IMR-90 (cell line): ENCODE measurements around the gene ZNF705A. TPM values are rescaled to one million over a fixed set of nuclear protein-coding genes. Genes with fewer than 3 reads are reported as not detected.

Experiments
- ATAC-seq: fragments of 200-7000 bp; cut with Tn5 transposase; 2 replicates; pipeline ENCODE4 v1.9.1; 2020; ENCODE audit warnings: low read depth, mild to moderate bottlenecking, moderate library complexity
- BruUV-seq: library from RNA; stranded (reverse); fragments of 400-500 nt; replicated peaks from 2 replicates; lab custom pipeline; 2021; lab: Mats Ljungman, UMichigan
- CTCF ChIA-PET: fragments of 300-600 bp; formaldehyde crosslinking; extraction: SDS; loops from one replicate; lab custom pipeline; 2021; ENCODE audit warnings: antibody characterized with exemption; lab: Yijun Ruan, JAX
- POLR2A ChIA-PET: fragments of 300-600 bp; sonication (Branson Sonifier 250); formaldehyde crosslinking; loops from one replicate; lab custom pipeline; 2022; ENCODE audit warnings: antibody characterized with exemption; ENCODE audit not compliant: unreplicated experiment; lab: Charles Lee
- DNase-seq: peaks from one replicate; pipeline ENCODE4 v3.0.0; 2013
- H2AFZ ChIP-seq: replicated peaks from 2 replicates; pipeline ENCODE3; 2013; ENCODE audit warnings: low read length, mild to moderate bottlenecking; ENCODE audit not compliant: poor library complexity
- H2AK5ac ChIP-seq: 2 replicates; pipeline ENCODE4 v1.6.1; 2013; ENCODE audit warnings: low read depth, low read length, inconsistent platforms
- H2AK9ac ChIP-seq: replicated peaks from 2 replicates; pipeline ENCODE3; 2013; ENCODE audit warnings: mild to moderate bottlenecking, low read depth, low read length, moderate library complexity; ENCODE audit not compliant: poor library complexity
- H2BK120ac ChIP-seq: 2 replicates; pipeline ENCODE4 v1.6.1; 2013; ENCODE audit warnings: low read depth, low read length, inconsistent platforms
- H2BK15ac ChIP-seq: 3 replicates; pipeline ENCODE4 v1.6.1; 2013; ENCODE audit warnings: low read depth, low read length, inconsistent platforms
- H2BK20ac ChIP-seq: 2 replicates; pipeline ENCODE4 v1.6.1; 2013; ENCODE audit warnings: low read depth, mild to moderate bottlenecking, inconsistent platforms, low read length, moderate library complexity
- H2BK5ac ChIP-seq: 2 replicates; pipeline ENCODE4 v1.6.1; 2013; ENCODE audit warnings: mild to moderate bottlenecking, low read depth, low read length, inconsistent platforms; ENCODE audit not compliant: poor library complexity, severe bottlenecking
- H3K14ac ChIP-seq: replicated peaks from 2 replicates; pipeline ENCODE4 v1.6.1; 2013; ENCODE audit warnings: low read depth, low read length, inconsistent platforms
- H3K18ac ChIP-seq: 2 replicates; pipeline ENCODE4 v1.6.1; 2013; ENCODE audit warnings: low read depth, low read length, control low read depth
- H3K23ac ChIP-seq: 2 replicates; pipeline ENCODE4 v1.6.1; 2013; ENCODE audit warnings: low read depth, low read length, inconsistent platforms
- H3K27ac ChIP-seq: 2 replicates; pipeline ENCODE4 v1.5.1; 2013; ENCODE audit warnings: mild to moderate bottlenecking, control low read depth, low read length; ENCODE audit not compliant: insufficient read depth
- H3K27me3 ChIP-seq: 2 replicates; pipeline ENCODE4 v1.6.1; 2013; ENCODE audit warnings: low read length; ENCODE audit not compliant: control insufficient read depth, insufficient read depth
- H3K36me3 ChIP-seq: 2 replicates; pipeline ENCODE4 v1.6.1; 2013; ENCODE audit warnings: low read length, mixed read lengths; ENCODE audit not compliant: control insufficient read depth, insufficient read depth
- H3K4ac ChIP-seq: 2 replicates; pipeline ENCODE4 v1.6.1; 2013; ENCODE audit warnings: low read depth, low read length, inconsistent platforms
- H3K4me1 ChIP-seq: 2 replicates; pipeline ENCODE4 v1.6.1; 2013; ENCODE audit warnings: low read length, mixed read lengths; ENCODE audit not compliant: control insufficient read depth, insufficient read depth
- H3K4me2 ChIP-seq: 2 replicates; pipeline ENCODE4 v1.6.1; 2013; ENCODE audit warnings: low read depth, mild to moderate bottlenecking, control low read depth, low read length, moderate library complexity
- H3K4me3 ChIP-seq: 2 replicates; pipeline ENCODE4 v1.5.1; 2013; ENCODE audit warnings: low read depth, mild to moderate bottlenecking, control low read depth, low read length, moderate library complexity; ENCODE audit not compliant: insufficient read depth
- H3K56ac ChIP-seq: 2 replicates; pipeline ENCODE4 v1.6.1; 2013; ENCODE audit warnings: low read length, inconsistent platforms; ENCODE audit not compliant: insufficient read depth; ENCODE audit errors: extremely low read depth
- H3K79me1 ChIP-seq, 2 experiments: 2 replicates each; pipeline ENCODE4 v1.6.1; 2013; ENCODE audit warnings: low read length in 2 of 2, inconsistent platforms in 1 of 2, low read depth in 1 of 2
- H3K9ac ChIP-seq: 2 replicates; pipeline ENCODE4 v1.6.1; 2013; ENCODE audit warnings: low read depth, low read length, control low read depth
- H3K9me1 ChIP-seq: 2 replicates; pipeline ENCODE4 v1.6.1; 2013; ENCODE audit warnings: low read length, inconsistent platforms; ENCODE audit not compliant: insufficient read depth
- H3K9me3 ChIP-seq: 2 replicates; pipeline ENCODE4 v1.6.1; 2013; ENCODE audit warnings: low read length; ENCODE audit not compliant: control insufficient read depth, insufficient read depth
- H4K20me1 ChIP-seq: 2 replicates; pipeline ENCODE4 v1.6.1; 2013; ENCODE audit warnings: low read length, inconsistent platforms; ENCODE audit not compliant: insufficient read depth
- H4K5ac ChIP-seq: 2 replicates; pipeline ENCODE4 v1.6.1; 2013; ENCODE audit warnings: mild to moderate bottlenecking, low read depth, low read length, control low read depth
- H4K8ac ChIP-seq, 2 experiments: 2 replicates each; pipeline ENCODE4 v1.6.1; 2013; ENCODE audit warnings: low read depth in 2 of 2, low read length in 2 of 2, control low read depth in 1 of 2, inconsistent platforms in 1 of 2
- H4K91ac ChIP-seq: 2 replicates; pipeline ENCODE4 v1.6.1; 2013; ENCODE audit warnings: low read depth, low read length, inconsistent platforms; ENCODE audit not compliant: insufficient read depth
- CHD1 ChIP-seq: IDR thresholded peaks from 2 replicates; pipeline ENCODE4 v1.6.1; 2012; ENCODE audit warnings: low read depth, low read length, improper control_type of control experiment
- MAFK ChIP-seq: IDR thresholded peaks from 2 replicates; pipeline ENCODE4 v1.6.1; 2012; ENCODE audit warnings: low read depth, low read length, improper control_type of control experiment
- MAZ ChIP-seq: IDR thresholded peaks from 2 replicates; pipeline ENCODE4 v1.6.1; 2012; ENCODE audit warnings: low read depth, mild to moderate bottlenecking, low read length, improper control_type of control experiment, moderate library complexity, borderline replicate concordance
- NFE2L2 ChIP-seq: fragments of 150-350 bp; IDR thresholded peaks from 2 replicates; pipeline ENCODE4 v1.6.1; 2016; ENCODE audit warnings: low read depth, mild to moderate bottlenecking, low read length
- RAD21 ChIP-seq: IDR thresholded peaks from 2 replicates; pipeline ENCODE4 v1.6.1; 2012; ENCODE audit warnings: low read length, improper control_type of control experiment
- RCOR1 ChIP-seq: IDR thresholded peaks from 2 replicates; pipeline ENCODE4 v1.6.1; 2012; ENCODE audit warnings: mild to moderate bottlenecking, low read length, improper control_type of control experiment; ENCODE audit not compliant: insufficient replicate concordance
- SMC3 ChIP-seq: fragments of 150-350 bp; IDR thresholded peaks from 2 replicates; pipeline ENCODE4 v1.6.1; 2016; ENCODE audit warnings: low read depth, mild to moderate bottlenecking, antibody characterized with exemption, low read length, moderate library complexity
- WGBS, 2 experiments: methylation state at CpG; one replicate each; pipeline versions ENCODE4 v1.1.5 to v1.1.7; 2013; ENCODE audit warnings: missing lambda C conversion rate in 2 of 2; ENCODE audit not compliant: insufficient read length in 1 of 2; ENCODE audit errors: extremely low coverage in 2 of 2; 5-methylcytosine and 5-hydroxymethylcytosine counted together
- dilution Hi-C: fragments of 300-500 bp; cut with HindIII; formaldehyde crosslinking; loops from one replicate; pipeline ENCODE4 v1.14.3; 2018; ENCODE audit warnings: low sequenced_read_pairs; ENCODE audit not compliant: unreplicated experiment
- in situ Hi-C: fragments of 300-500 bp; cut with MboI; formaldehyde crosslinking; loops from 3 replicates; pipeline ENCODE4 v1.14.3; 2019; ENCODE audit warnings: low sequenced_read_pairs, inconsistent platforms, mixed read lengths
- intact Hi-C: fragments of 100-400 bp; cut with micrococcal nuclease; formaldehyde crosslinking; loops from 2 replicates; pipeline ENCODE4 v1.10.0; 2022
- polyA plus RNA-seq, 3 experiments: library from polyadenylated mRNA; depleted of rRNA; stranded (reverse); fragments of >200 nt; gene quantifications; 2 replicates each; pipeline ENCODE4 v1.2.3, GENCODE V29; 2012; ENCODE audit warnings: low replicate concordance in 1 of 3
- total RNA-seq: library from RNA; depleted of rRNA; stranded (reverse); fragments of >200 nt; gene quantifications from 2 replicates; pipeline ENCODE4 v1.2.3, GENCODE V29; 2012
- TF ChIP-seq, protein P1 (sequence below): conservative IDR thresholded peaks from 2 replicates; pipeline ENCODE4 v1.5.1; 2012; ENCODE audit warnings: mild to moderate bottlenecking, low read depth, low read length, improper control_type of control experiment
- TF ChIP-seq, protein P2 (sequence below): fragments of 150-350 bp; IDR thresholded peaks from 2 replicates; pipeline ENCODE4 v1.6.1; 2016; ENCODE audit warnings: low read depth, mild to moderate bottlenecking, low read length, moderate library complexity, borderline replicate concordance

The ZNF705A gene
- total and polyA plus RNA-seq, 2 of the 4 experiments (the other 2 are of a cell fraction) = not detected

- POLR2A ChIA-PET = no interaction called here
- H3K9ac ChIP-seq = peak overlapping the region; percentile 33
These were observed 10.4 kb upstream of the ZNF705A start for GRCh38 chr12:8146442-8146771.

More at GRCh38 chr12:8146442-8146771, 10.4 kb upstream of the ZNF705A start:
- BruUV-seq = no TSS peak
- CTCF ChIA-PET = no interaction called here
- H4K20me1 ChIP-seq = no peaks in the 10 kb centered on the region
- H3K27me3 ChIP-seq = no peaks in the 10 kb centered on the region
- ATAC-seq (peak; percentile 63), DNase-seq (no peak)
- H2BK20ac ChIP-seq = peak overlapping the region; percentile 0
- peak overlapping the region; percentile 73; the same call in 1 of the 2 replicates for H3K23ac ChIP-seq
- peak overlapping the region; percentile 57 for H4K91ac ChIP-seq
- H3K14ac ChIP-seq = peak overlapping the region; percentile 61
- H2BK5ac ChIP-seq = peak overlapping the region; percentile 1
- intact Hi-C loops (no loop called here), dilution Hi-C loops (no loop called here), in situ Hi-C loops (no loop called here)
- H3K9me1 ChIP-seq = 0 out of 2 replicates have a peak, but pooled peaks cover 5% of the 10 kb centered on the region
- peaks cover 3% of the 10 kb centered on the region for H3K4me1 ChIP-seq
- H2AFZ ChIP-seq = peak overlapping the region; percentile 92
- peak overlapping the region; percentile 18; the same call in 1 of the 3 replicates for H2BK15ac ChIP-seq
- 0 out of 2 replicates have a peak overlapping the region, but pooled peaks have one; percentile 30 for H2AK5ac ChIP-seq
- H4K8ac ChIP-seq = peak overlapping the region; percentile 51 to 63; a peak in 3 of 4 replicates
- H2BK120ac ChIP-seq = peak overlapping the region; percentile 50
- no peak overlapping the region for H3K56ac ChIP-seq
- H4K5ac ChIP-seq = peak overlapping the region; percentile 1; the same call in 1 of the 2 replicates
- H3K4ac ChIP-seq = peak overlapping the region; percentile 34
- no peak overlapping the region for H2AK9ac ChIP-seq
- H3K36me3 ChIP-seq = no peaks in the 10 kb centered on the region
- H3K9me3 ChIP-seq = no peaks in the 10 kb centered on the region
- WGBS, 2 experiments = no CpG with 5 or more reads among the region's 4 CpGs
- H3K4me3 ChIP-seq = no peak overlapping the region; the same call in 1 of the 2 replicates
- H3K27ac ChIP-seq = peak overlapping the region; percentile 44
- peak overlapping the region; percentile 30 for H3K4me2 ChIP-seq
- no peaks in the 10 kb centered on the region for H3K79me1 ChIP-seq
- H3K18ac ChIP-seq = peak overlapping the region; percentile 4; the same call in 1 of the 2 replicates
- TF ChIP-seq NFE2L2 (no peak), CHD1 (no peak), MAZ (no peak), RAD21 (no peak), MAFK (no peak), RCOR1 (no peak), SMC3 (no peak)
- TF ChIP-seq, protein P1, sequence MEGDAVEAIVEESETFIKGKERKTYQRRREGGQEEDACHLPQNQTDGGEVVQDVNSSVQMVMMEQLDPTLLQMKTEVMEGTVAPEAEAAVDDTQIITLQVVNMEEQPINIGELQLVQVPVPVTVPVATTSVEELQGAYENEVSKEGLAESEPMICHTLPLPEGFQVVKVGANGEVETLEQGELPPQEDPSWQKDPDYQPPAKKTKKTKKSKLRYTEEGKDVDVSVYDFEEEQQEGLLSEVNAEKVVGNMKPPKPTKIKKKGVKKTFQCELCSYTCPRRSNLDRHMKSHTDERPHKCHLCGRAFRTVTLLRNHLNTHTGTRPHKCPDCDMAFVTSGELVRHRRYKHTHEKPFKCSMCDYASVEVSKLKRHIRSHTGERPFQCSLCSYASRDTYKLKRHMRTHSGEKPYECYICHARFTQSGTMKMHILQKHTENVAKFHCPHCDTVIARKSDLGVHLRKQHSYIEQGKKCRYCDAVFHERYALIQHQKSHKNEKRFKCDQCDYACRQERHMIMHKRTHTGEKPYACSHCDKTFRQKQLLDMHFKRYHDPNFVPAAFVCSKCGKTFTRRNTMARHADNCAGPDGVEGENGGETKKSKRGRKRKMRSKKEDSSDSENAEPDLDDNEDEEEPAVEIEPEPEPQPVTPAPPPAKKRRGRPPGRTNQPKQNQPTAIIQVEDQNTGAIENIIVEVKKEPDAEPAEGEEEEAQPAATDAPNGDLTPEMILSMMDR = no peak
- TF ChIP-seq, protein P2, sequence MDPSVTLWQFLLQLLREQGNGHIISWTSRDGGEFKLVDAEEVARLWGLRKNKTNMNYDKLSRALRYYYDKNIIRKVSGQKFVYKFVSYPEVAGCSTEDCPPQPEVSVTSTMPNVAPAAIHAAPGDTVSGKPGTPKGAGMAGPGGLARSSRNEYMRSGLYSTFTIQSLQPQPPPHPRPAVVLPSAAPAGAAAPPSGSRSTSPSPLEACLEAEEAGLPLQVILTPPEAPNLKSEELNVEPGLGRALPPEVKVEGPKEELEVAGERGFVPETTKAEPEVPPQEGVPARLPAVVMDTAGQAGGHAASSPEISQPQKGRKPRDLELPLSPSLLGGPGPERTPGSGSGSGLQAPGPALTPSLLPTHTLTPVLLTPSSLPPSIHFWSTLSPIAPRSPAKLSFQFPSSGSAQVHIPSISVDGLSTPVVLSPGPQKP = no peak
